ENCODE results near the gene ISM1.
"Not testable (repeated sequence)": the region's sequence is repeated elsewhere in the genome, so short reads cannot be mapped to it uniquely, and the experiment has no call there.

The ISM1 gene

GRCh38 chr20:13231031-13231752 lies 10.1 kb downstream of the ISM1 start:
- DNase-seq (no peak), ATAC-seq (replicated peaks) (peak in 1 of 2 donors; percentile 27)
- Mint-ChIP-seq H3K4me3 (no peak overlapping the region), H3K27me3 (peaks cover 7 to 29% of the 10 kb centered on the region in 2 donors), H3K36me3 (peaks cover 0 to 1% of the 10 kb centered on the region in 2 donors), H3K9me3 (peaks cover 9 to 11% of the 10 kb centered on the region in 2 donors), H3K4me1 (peaks cover 0 to 15% of the 10 kb centered on the region in 2 donors), H3K27ac (no peak overlapping the region)

GRCh38 chr20:13232999-13233398 lies 11.9 kb downstream of the ISM1 start:
- ATAC-seq (replicated peaks) (no peak), DNase-seq (no peak)
- H3K36me3 Mint-ChIP-seq, result peaks cover 0 to 1% of the 10 kb centered on the region in 2 donors
- peaks cover 6 to 7% of the 10 kb centered on the region in 2 donors for H3K9me3 Mint-ChIP-seq
- no peak overlapping the region for H3K27ac Mint-ChIP-seq
- peaks cover 7 to 29% of the 10 kb centered on the region in 2 donors for H3K27me3 Mint-ChIP-seq
- H3K4me3 Mint-ChIP-seq, result no peak overlapping the region
- peaks cover 0 to 15% of the 10 kb centered on the region in 2 donors for H3K4me1 Mint-ChIP-seq

- H3K27ac Mint-ChIP-seq, result no peak overlapping the region
Observed at GRCh38 chr20:13234961-13235360, 13.9 kb downstream of the ISM1 start.

GRCh38 chr20:13236360-13236759 lies 15.3 kb downstream of the ISM1 start:
- H3K4me1 Mint-ChIP-seq; DNase-seq; H3K9me3 Mint-ChIP-seq; H3K27ac Mint-ChIP-seq; ATAC-seq (replicated peaks); H3K36me3 Mint-ChIP-seq; H3K27me3 Mint-ChIP-seq; H3K4me3 Mint-ChIP-seq: not testable (repeated sequence)

More at GRCh38 chr20:13234961-13235360, 13.9 kb downstream of the ISM1 start:
- Mint-ChIP-seq H3K27me3 (peaks cover 7 to 19% of the 10 kb centered on the region in 2 donors), H3K4me1 (peaks cover 0 to 7% of the 10 kb centered on the region in 2 donors), H3K4me3 (no peak overlapping the region), H3K9me3 (peaks cover 0 to 5% of the 10 kb centered on the region in 2 donors), H3K36me3 (no peaks in the 10 kb centered on the region)
- no peak for DNase-seq
- no peak for ATAC-seq (replicated peaks)

GRCh38 chr20:13236990-13237720 lies 16.1 kb downstream of the ISM1 start:
- H3K9me3 Mint-ChIP-seq, result no peaks in the 10 kb centered on the region
- H3K27me3 Mint-ChIP-seq, result peaks cover 4 to 5% of the 10 kb centered on the region in 2 donors
- ATAC-seq (replicated peaks) (no peak), DNase-seq (no peak)
- H3K4me3 Mint-ChIP-seq, result no peak overlapping the region
- no peaks in the 10 kb centered on the region for H3K36me3 Mint-ChIP-seq
- H3K27ac Mint-ChIP-seq, result no peak overlapping the region
- no peaks in the 10 kb centered on the region for H3K4me1 Mint-ChIP-seq

GRCh38 chr20:13238001-13238653 lies 17.1 kb downstream of the ISM1 start:
- no peaks in the 10 kb centered on the region for H3K4me1 Mint-ChIP-seq
- no peak overlapping the region for H3K4me3 Mint-ChIP-seq
- ATAC-seq (replicated peaks), result no peak
- H3K27me3 Mint-ChIP-seq, result peaks cover under 1 to 4% of the 10 kb centered on the region in 2 donors
- no peak overlapping the region for H3K27ac Mint-ChIP-seq
- H3K36me3 Mint-ChIP-seq, result no peaks in the 10 kb centered on the region
- no peaks in the 10 kb centered on the region for H3K9me3 Mint-ChIP-seq
- no peak for DNase-seq

GRCh38 chr20:13243826-13244376 lies 22.8 kb downstream of the ISM1 start:
- Mint-ChIP-seq H3K27ac (no peak overlapping the region), H3K27me3 (no peaks in the 10 kb centered on the region), H3K4me1 (peaks cover 8 to 14% of the 10 kb centered on the region in 2 donors), H3K4me3 (no peak overlapping the region), H3K9me3 (no peaks in the 10 kb centered on the region), H3K36me3 (no peaks in the 10 kb centered on the region)
- DNase-seq (no peak), ATAC-seq (replicated peaks) (no peak)

GRCh38 chr20:13245250-13245723 lies 24.2 kb downstream of the ISM1 start:
- Mint-ChIP-seq H3K27me3 (no peaks in the 10 kb centered on the region), H3K4me1 (peaks cover 8 to 14% of the 10 kb centered on the region in 2 donors), H3K36me3 (no peaks in the 10 kb centered on the region), H3K27ac (no peak overlapping the region), H3K4me3 (no peak overlapping the region), H3K9me3 (no peaks in the 10 kb centered on the region)
- no peak for DNase-seq
- no peak for ATAC-seq (replicated peaks)

GRCh38 chr20:13249118-13249797 lies 28.2 kb downstream of the ISM1 start:
- peaks cover 0 to 5% of the 10 kb centered on the region in 2 donors for H3K27me3 Mint-ChIP-seq
- H3K27ac Mint-ChIP-seq, result no peak overlapping the region
- H3K4me3 Mint-ChIP-seq, result no peak overlapping the region
- no peaks in the 10 kb centered on the region for H3K9me3 Mint-ChIP-seq
- H3K4me1 Mint-ChIP-seq, result peaks cover 8 to 14% of the 10 kb centered on the region in 2 donors
- H3K36me3 Mint-ChIP-seq, result no peaks in the 10 kb centered on the region
- DNase-seq (no peak), ATAC-seq (replicated peaks) (no peak)

GRCh38 chr20:13249798-13250170 lies 28.7 kb downstream of the ISM1 start:
- ATAC-seq (replicated peaks), result no peak
- no peaks in the 10 kb centered on the region for H3K9me3 Mint-ChIP-seq
- H3K36me3 Mint-ChIP-seq, result no peaks in the 10 kb centered on the region
- peaks cover 8 to 14% of the 10 kb centered on the region in 2 donors for H3K4me1 Mint-ChIP-seq
- peaks cover 0 to 5% of the 10 kb centered on the region in 2 donors for H3K27me3 Mint-ChIP-seq
- H3K27ac Mint-ChIP-seq, result no peak overlapping the region
- no peak overlapping the region for H3K4me3 Mint-ChIP-seq
- DNase-seq, result no peak

- DNase-seq (no peak), ATAC-seq (replicated peaks) (no peak)
- peaks cover 0 to 5% of the 10 kb centered on the region in 2 donors for H3K27me3 Mint-ChIP-seq
- peaks cover 8 to 14% of the 10 kb centered on the region in 2 donors for H3K4me1 Mint-ChIP-seq
- no peak overlapping the region for H3K4me3 Mint-ChIP-seq
- H3K27ac Mint-ChIP-seq, result no peak overlapping the region
- H3K9me3 Mint-ChIP-seq, result no peaks in the 10 kb centered on the region
- H3K36me3 Mint-ChIP-seq, result no peaks in the 10 kb centered on the region
Observed at GRCh38 chr20:13250251-13250650, 29.2 kb downstream of the ISM1 start.

GRCh38 chr20:13251106-13251903 lies 30.2 kb downstream of the ISM1 start:
- ATAC-seq (replicated peaks) (no peak), DNase-seq (no peak)
- no peaks in the 10 kb centered on the region for H3K9me3 Mint-ChIP-seq
- peaks cover 8 to 14% of the 10 kb centered on the region in 2 donors for H3K4me1 Mint-ChIP-seq
- H3K27me3 Mint-ChIP-seq, result peaks cover 0 to 5% of the 10 kb centered on the region in 2 donors
- no peak overlapping the region for H3K27ac Mint-ChIP-seq
- H3K36me3 Mint-ChIP-seq, result no peaks in the 10 kb centered on the region
- no peak overlapping the region for H3K4me3 Mint-ChIP-seq

- peaks cover 8 to 12% of the 10 kb centered on the region in 2 donors for H3K4me1 Mint-ChIP-seq
- peaks cover 0 to 5% of the 10 kb centered on the region in 2 donors for H3K27me3 Mint-ChIP-seq
- H3K4me3 Mint-ChIP-seq, result no peak overlapping the region
- no peaks in the 10 kb centered on the region for H3K36me3 Mint-ChIP-seq
- DNase-seq, result no peak
- no peak for ATAC-seq (replicated peaks)
- no peak overlapping the region for H3K27ac Mint-ChIP-seq
- no peaks in the 10 kb centered on the region for H3K9me3 Mint-ChIP-seq
Observed at GRCh38 chr20:13251904-13252297, 30.8 kb downstream of the ISM1 start.

Data from stimulated activated naive B cell treated with anti-CD40 and anti-IgM and Interleukin-4, amounts not matched to agents 10 μg/mL and 1 μg/mL and 100 μg/mL, for 72 hours (primary cell).